BJ (cell line): ENCODE results near the gene PAIP2. TPM values are rescaled to one million over a fixed set of nuclear protein-coding genes. Genes with fewer than 3 reads are reported as not detected.

Experiments
- CTCF ChIA-PET: fragments of 350-600 bp; formaldehyde crosslinking; extraction: SDS; loops from one replicate; lab custom pipeline; 2021; ENCODE audit warnings: antibody characterized with exemption, inconsistent platforms; lab: Yijun Ruan, JAX
- POLR2A ChIA-PET: fragments of 300-600 bp; sonication (Branson Sonifier 250); formaldehyde crosslinking; extraction: SDS; loops from one replicate; lab custom pipeline; 2021; ENCODE audit warnings: antibody characterized with exemption; lab: Charles Lee
- DNase-seq: peaks from one replicate; pipeline ENCODE4 v3.0.0-alpha.2; 2011; ENCODE audit warnings: low read depth
- H3K27me3 ChIP-seq: 2 replicates; pipeline ENCODE4 v1.6.0; 2011; ENCODE audit warnings: low read length; ENCODE audit not compliant: control insufficient read depth, insufficient read depth
- H3K36me3 ChIP-seq: 2 replicates; pipeline ENCODE4 v1.5.1; 2011; ENCODE audit warnings: low read length; ENCODE audit not compliant: control insufficient read depth, insufficient read depth
- H3K4me3 ChIP-seq: 2 replicates; pipeline ENCODE4 v1.5.1; 2011; ENCODE audit warnings: low read depth, mild to moderate bottlenecking, control low read depth, low read length
- polyA plus RNA-seq: library from polyadenylated mRNA; depleted of rRNA; stranded (reverse); fragments of >200 nt; gene quantifications from 2 replicates; pipeline ENCODE4 v1.2.3, GENCODE V29; 2011
- TF ChIP-seq, protein P1 (sequence below): IDR thresholded peaks from 2 replicates; pipeline ENCODE4 v1.5.1; 2011; ENCODE audit warnings: low read depth, mild to moderate bottlenecking, control low read depth, inconsistent platforms, low read length, moderate library complexity; ENCODE audit not compliant: insufficient read depth

Gene PAIP2
- polyA plus RNA-seq, 1 experiment: 35.4 TPM

DNA sequence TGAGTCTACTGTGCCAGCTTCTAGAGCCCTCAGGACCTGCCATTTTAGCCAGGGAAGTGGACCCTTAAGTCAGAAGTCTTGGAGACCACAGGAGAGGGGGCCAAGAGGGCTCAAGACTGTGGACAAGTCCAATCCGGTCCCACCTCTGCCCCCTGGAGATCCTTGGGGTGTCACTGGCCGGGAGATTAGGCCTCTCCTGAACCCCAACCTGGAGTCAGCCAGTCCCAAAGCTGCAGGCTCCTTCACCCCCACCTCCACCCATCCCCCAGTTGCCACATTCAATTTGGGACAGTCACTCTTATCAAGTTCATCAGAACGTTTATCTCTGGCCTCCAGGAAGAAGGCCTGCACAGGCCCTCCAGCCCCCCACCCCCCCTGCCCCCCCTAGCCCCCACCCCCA, 41.2 kb downstream of the PAIP2 start:
- TF ChIP-seq, protein P1, sequence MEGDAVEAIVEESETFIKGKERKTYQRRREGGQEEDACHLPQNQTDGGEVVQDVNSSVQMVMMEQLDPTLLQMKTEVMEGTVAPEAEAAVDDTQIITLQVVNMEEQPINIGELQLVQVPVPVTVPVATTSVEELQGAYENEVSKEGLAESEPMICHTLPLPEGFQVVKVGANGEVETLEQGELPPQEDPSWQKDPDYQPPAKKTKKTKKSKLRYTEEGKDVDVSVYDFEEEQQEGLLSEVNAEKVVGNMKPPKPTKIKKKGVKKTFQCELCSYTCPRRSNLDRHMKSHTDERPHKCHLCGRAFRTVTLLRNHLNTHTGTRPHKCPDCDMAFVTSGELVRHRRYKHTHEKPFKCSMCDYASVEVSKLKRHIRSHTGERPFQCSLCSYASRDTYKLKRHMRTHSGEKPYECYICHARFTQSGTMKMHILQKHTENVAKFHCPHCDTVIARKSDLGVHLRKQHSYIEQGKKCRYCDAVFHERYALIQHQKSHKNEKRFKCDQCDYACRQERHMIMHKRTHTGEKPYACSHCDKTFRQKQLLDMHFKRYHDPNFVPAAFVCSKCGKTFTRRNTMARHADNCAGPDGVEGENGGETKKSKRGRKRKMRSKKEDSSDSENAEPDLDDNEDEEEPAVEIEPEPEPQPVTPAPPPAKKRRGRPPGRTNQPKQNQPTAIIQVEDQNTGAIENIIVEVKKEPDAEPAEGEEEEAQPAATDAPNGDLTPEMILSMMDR: no peak
- ChIA-PET CTCF (no interaction called here), POLR2A (no interaction called here)
- DNase-seq: no peak
- Histone ChIP-seq H3K4me3 (no peak overlapping the region), H3K27me3 (no peaks in the 10 kb centered on the region), H3K36me3 (no peaks in the 10 kb centered on the region)

DNA sequence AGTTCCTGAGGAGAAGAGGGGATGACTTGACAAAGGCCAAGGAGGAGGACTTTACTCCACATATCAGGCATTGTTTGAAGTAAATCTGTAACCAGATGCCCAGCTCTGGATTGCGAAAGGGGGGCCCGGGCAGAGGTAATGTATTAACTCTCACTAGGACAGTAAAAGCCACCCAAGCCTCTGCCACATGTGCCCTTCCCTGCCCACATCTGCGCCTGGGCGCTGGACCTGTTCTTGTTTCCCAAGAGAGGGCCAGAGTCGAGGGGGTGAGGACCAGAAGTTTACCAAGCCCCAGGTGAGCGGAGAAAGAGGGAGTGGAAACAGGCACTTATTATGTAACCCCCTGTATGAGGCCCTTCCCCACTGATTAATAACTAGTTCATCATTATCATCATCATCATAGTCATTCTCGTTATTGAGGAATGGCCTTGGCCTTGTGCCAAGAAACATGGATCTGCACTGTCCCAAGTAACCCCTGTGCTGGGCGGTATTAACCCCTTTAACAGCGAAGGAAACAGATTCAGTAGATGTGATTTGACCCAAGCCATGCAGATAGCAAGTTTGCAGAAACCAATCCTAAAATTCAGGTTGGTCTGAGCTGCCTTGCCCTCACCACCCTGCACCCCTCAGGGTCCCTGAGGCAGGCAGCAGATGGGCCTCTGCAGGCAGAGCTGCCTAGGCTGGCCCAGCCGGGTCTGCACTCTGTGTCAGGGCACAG, 41.8 kb downstream of the PAIP2 start, which contains the start of gene SLC23A1:
TSS of gene SLC23A1 (minus strand) at position 23 of the 718 bp plus-strand sequence. CDS start 44 bp downstream, outside the sequence.
- POLR2A ChIA-PET: no interaction called here

DNA sequence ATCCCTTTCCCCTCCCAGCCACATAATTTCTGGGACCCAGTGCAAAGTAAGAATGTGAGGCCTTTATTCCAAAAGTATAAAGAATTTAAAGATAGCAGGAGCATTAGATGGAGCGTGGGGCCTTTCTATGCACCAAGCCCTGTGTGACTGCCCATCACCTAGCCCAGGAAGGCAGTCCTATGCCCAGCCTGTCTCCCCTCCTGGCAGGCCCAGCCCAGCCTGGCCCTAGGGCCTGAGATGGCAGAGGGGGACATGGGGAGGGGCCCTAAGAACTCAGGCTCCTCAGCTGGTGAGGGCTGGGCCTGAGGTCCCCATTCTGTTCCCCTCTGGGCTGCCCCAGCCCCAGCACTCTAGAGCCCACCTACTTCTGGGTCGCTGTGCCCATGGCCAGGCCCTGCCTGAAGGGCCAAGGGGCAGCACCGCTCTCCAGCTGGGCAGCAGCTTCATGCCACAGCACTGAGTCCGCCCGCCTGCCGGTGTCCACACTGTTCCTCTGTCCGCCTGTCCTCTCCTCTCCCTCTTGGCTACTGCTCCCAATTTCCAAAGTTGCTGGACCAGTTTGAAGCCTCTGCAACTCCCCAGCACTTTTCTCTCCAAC, 42.4 kb downstream of the PAIP2 start:
- CTCF ChIA-PET: no interaction called here

More for the DNA sequence above, 41.8 kb downstream of the PAIP2 start, which contains the start of gene SLC23A1:
- TF ChIP-seq, protein P1: no peak
- Histone ChIP-seq H3K36me3 (no peaks in the 10 kb centered on the region), H3K4me3 (no peak within 1 kb of the TSS), H3K27me3 (no peaks in the 10 kb centered on the region)
- no peak for DNase-seq
- CTCF ChIA-PET: interaction anchor here (0.6 kb wide), 1 partner anchor 934 kb away, joined by 3 read pairs; no protein-coding TSS in a partner anchor

DNA sequence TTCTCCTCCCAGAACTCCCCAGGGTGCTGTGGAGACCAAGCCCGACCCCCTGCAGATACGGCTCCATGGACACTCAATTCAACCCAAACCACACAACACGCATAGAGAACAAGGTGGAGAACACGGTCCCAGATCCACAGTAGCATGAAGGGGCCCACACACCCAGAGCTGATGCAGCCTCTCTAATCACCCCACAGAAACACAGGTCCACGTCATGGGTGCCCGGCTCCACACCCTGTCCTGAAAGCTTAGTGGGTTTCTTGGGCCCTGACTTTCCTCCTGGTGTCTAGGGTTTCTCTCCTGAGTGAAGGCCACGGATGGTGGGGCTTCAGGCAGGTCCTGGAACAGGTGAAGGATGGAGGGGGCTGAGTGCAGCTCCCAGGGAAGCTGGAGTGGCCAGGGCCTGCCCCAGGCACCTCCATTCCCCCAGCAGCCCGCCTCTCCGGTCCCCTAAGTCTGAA, 43.0 kb downstream of the PAIP2 start:
- DNase-seq: no peak
- TF ChIP-seq, protein P1: no peak
- POLR2A ChIA-PET: no interaction called here
- no peak overlapping the region for H3K4me3 ChIP-seq
- no peaks in the 10 kb centered on the region for H3K36me3 ChIP-seq
- H3K27me3 ChIP-seq: no peaks in the 10 kb centered on the region
- CTCF ChIA-PET: no interaction called here

More for the DNA sequence above, 42.4 kb downstream of the PAIP2 start:
- TF ChIP-seq, protein P1: no peak
- POLR2A ChIA-PET: no interaction called here
- no peak overlapping the region for H3K4me3 ChIP-seq
- H3K36me3 ChIP-seq: no peaks in the 10 kb centered on the region
- H3K27me3 ChIP-seq: no peaks in the 10 kb centered on the region
- no peak for DNase-seq
